Activated naive CD4-positive, alpha-beta T cell treated with anti-CD3 and anti-CD28 coated beads, Interleukin-2, amount 50 U/mL, for 16 hours (primary cell): ENCODE measurements around the gene CFAP92.
A peak's percentile ranks its signal among the peaks of the same experiment; 100 is the strongest.

Experiments used
- DNase-seq: peaks from one replicate; pipeline ENCODE4 v3.0.0-alpha.2; 2020

CFAP92 gene

GRCh38 chr3:128983293-128984069 lies 10.4 kb downstream of the CFAP92 start:
- no peak for DNase-seq

- no peak for DNase-seq
Measured at GRCh38 chr3:128975276-128975675, 18.6 kb downstream of the CFAP92 start.

GRCh38 chr3:128973988-128974564 lies 19.8 kb downstream of the CFAP92 start:
- DNase-seq = no peak

GRCh38 chr3:128971421-128972100 lies 22.3 kb downstream of the CFAP92 start:
- no peak for DNase-seq

GRCh38 chr3:128970740-128971047 lies 23.2 kb downstream of the CFAP92 start:
- DNase-seq = no peak

GRCh38 chr3:128969993-128970739 lies 23.7 kb downstream of the CFAP92 start:
- DNase-seq = peak; percentile 66

GRCh38 chr3:128967748-128968355 lies 26.0 kb downstream of the CFAP92 start:
- no peak for DNase-seq

GRCh38 chr3:128965818-128966217 lies 28.1 kb downstream of the CFAP92 start:
- no peak for DNase-seq

- no peak for DNase-seq
Measured at GRCh38 chr3:128965280-128965679, 28.6 kb downstream of the CFAP92 start.

- no peak for DNase-seq
Measured at GRCh38 chr3:128956440-128956839, 37.4 kb downstream of the CFAP92 start.

GRCh38 chr3:128950223-128950938 lies 43.5 kb downstream of the CFAP92 start:
- no peak for DNase-seq

- no peak for DNase-seq
Measured at GRCh38 chr3:128949158-128949557, 44.7 kb downstream of the CFAP92 start.

- DNase-seq = no peak
Measured at GRCh38 chr3:128946411-128946810, 47.5 kb downstream of the CFAP92 start.

- DNase-seq = no peak
Measured at GRCh38 chr3:128945878-128946175, 48.0 kb downstream of the CFAP92 start.

- no peak for DNase-seq
Measured at GRCh38 chr3:128945041-128945877, 48.6 kb downstream of the CFAP92 start.

- DNase-seq = no peak
Measured at GRCh38 chr3:128942161-128942952, 51.5 kb downstream of the CFAP92 start.

- no peak for DNase-seq
Measured at GRCh38 chr3:128940252-128940651, 53.6 kb downstream of the CFAP92 start.

- DNase-seq = no peak
Measured at GRCh38 chr3:128936341-128936740, 57.5 kb downstream of the CFAP92 start.

- no peak for DNase-seq
Measured at GRCh38 chr3:128935922-128936321, 58.0 kb downstream of the CFAP92 start.

- no peak for DNase-seq
Measured at GRCh38 chr3:128933922-128934253, 60.0 kb downstream of the CFAP92 start.
